ENCODE data around the gene CADPS2.

GRCh38 chr7:122727759-122728158, 158.5 kb downstream of the CADPS2 start:
- TF ChIP-seq PATZ1 (CRISPR knock-in tag; IDR thresholded peaks at IDR 0.05; ENCODE audit: borderline replicate concordance) (no peak), ZFP30 (CRISPR knock-in tag; IDR thresholded peaks at IDR 0.05) (no peak), ESRRG (CRISPR knock-in tag; IDR thresholded peaks at IDR 0.05) (no peak), TCF4 (CRISPR knock-in tag; IDR thresholded peaks at IDR 0.05; ENCODE audit: borderline replicate concordance) (no peak), CSDC2 (CRISPR knock-in tag; IDR thresholded peaks at IDR 0.05) (no peak), GLIS3 (CRISPR knock-in tag; IDR thresholded peaks at IDR 0.05) (no peak), CREB5 (CRISPR knock-in tag; IDR thresholded peaks at IDR 0.05; ENCODE audit: low read depth) (no peak)

All from SK-N-SH treated with all-trans-retinoic acid at 6 μM for 48 hours (cell line).